ENCODE measurements around the gene NLK.
"Not testable (repeated sequence)": the region's sequence is repeated elsewhere in the genome, so short reads cannot be mapped to it uniquely, and the experiment has no call there.

Gene NLK

DNA sequence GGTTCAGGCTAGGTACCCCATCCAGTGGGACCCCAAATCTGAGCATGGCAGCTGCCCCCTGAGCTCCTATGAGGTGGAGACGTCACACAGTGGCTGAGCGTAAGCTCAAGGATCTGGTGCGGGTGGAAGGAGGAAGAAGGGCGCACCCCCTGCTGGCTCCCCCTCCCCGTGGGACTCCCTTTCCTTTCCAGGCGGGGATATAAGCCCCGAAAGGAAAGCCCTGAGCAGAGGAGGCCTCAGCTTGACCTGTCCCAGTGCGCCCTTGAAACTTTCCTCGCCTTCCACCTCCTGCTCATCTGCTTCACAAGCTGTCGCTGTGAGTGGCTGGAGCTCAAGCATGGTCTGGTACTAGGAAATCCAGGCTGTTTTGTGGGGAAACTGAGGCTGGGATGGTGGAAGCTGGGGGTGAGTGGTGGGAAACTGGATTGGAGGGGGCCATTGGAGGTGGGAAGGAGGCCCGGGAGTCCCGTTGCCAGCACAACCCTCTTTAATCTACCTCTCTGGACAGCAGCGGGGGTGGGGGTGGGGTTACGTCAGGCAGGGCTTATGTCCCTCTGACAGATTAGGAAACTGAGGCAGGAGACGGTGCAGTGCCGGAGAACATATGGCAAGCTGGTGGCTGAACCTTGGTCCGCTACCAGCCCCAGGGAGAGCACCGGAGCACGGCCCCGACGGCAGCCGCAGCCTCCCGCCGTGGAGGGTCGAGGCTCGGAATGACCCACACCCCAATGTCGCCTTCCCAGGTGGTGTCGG is 184.3 kb downstream of the NLK start:
- Histone ChIP-seq H3K79me2 (ENCODE audit: control insufficient read depth, insufficient read depth, low read length, unreplicated experiment) (no peaks in the 10 kb centered on the region), H3K36me3 (ENCODE audit: insufficient read depth, low read length) (no peaks in the 10 kb centered on the region), H3K27me3 (ENCODE audit: insufficient read depth, low read length) (peaks cover 24% of the 10 kb centered on the region), H3K4me3 (ENCODE audit: low read depth, low read length) (peak overlapping the region; percentile 67), H3K4me1 (ENCODE audit: control insufficient read depth, insufficient read depth, low read length, unreplicated experiment) (peaks cover 6% of the 10 kb centered on the region), H3K27ac (ENCODE audit: low read depth, low read length) (no peak overlapping the region), H2AFZ (ENCODE audit: low read length, unreplicated experiment) (no peak overlapping the region)

DNA sequence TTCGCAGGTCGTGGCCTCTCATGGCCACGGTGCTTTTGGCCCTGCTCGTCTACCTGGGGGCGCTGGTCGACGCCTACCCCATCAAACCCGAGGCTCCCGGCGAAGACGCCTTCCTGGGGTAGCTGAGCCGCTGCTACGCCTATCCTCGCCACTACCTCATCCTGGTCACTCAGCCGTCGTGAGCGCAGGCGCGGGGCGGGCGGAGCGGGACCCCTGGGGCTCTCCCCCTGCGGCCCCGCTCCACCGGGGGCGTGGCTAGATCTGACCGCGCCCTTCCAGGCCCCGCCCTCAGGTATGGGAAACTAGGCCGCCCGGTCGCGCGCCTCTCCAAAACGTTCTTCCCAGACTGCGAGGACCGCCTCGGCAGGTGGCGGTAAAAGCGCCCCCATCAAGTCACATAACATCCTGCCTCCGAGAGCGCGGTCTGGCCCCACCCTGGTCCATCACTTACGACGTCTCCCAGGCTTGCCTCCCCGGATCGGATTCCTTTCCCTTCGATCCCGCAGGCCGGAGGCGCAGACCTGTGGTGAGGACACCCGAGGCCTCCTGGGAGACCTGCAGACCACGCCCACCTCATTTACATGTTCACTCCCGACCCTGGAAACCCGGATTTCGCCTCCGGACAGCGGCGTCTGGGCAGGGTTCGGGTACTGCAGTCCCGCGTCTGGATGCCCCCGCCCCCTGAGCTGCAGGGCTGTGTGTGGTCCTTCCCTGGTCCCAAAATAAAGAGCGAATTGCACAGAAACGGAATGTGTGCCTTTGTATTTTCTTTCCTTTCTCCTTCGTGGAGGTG is 185.0 kb downstream of the NLK start:
- Histone ChIP-seq H3K4me1 (ENCODE audit: control insufficient read depth, insufficient read depth, low read length, unreplicated experiment) (peaks cover 3% of the 10 kb centered on the region), H3K4me3 (ENCODE audit: low read depth, low read length) (peak overlapping the region; percentile 67), H3K79me2 (ENCODE audit: control insufficient read depth, insufficient read depth, low read length, unreplicated experiment) (no peaks in the 10 kb centered on the region), H3K27me3 (ENCODE audit: insufficient read depth, low read length) (peaks cover 24% of the 10 kb centered on the region), H2AFZ (ENCODE audit: low read length, unreplicated experiment) (no peak overlapping the region), H3K27ac (ENCODE audit: low read depth, low read length) (no peak overlapping the region), H3K36me3 (ENCODE audit: insufficient read depth, low read length) (no peaks in the 10 kb centered on the region)

DNA sequence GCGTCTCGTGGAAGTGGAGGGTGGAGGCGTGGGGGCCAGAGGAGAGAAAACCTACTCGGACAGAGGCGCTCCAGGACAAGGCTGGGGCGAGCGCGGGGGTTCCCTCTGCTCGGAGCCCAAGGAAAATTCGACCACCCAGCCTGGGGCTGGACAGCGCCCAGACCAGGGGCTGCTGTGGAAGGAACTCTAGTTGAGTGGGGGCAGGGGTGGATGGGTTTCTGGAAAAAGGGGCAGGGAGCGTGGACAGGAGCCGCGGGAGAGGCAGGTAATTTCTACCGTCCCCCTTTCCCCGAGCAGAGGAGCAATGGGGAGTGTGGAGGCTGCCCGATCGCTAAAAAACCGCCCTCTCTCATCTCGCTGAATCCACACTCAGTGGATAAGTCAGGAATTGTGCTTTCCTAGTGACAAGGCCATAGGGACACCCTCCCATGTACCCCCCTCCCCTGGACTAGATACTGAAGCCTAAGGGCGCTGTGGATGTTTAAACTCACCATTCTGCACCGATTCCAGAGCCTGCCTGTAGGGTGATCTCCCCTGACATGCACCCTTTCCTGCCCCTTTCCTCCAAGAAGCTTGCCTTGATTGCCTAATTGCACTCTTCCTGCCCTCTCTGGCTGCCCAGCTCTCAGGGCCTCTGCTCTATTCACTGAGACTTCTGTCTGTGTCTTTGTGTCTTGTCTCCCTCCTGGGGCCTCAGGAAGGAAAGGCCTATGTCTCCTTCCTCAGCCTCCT is 185.8 kb downstream of the NLK start:
- peak overlapping the region; percentile 67 for H3K4me3 ChIP-seq (ENCODE audit: low read depth, low read length)
- H3K27ac ChIP-seq (ENCODE audit: low read depth, low read length): no peak overlapping the region
- no peak overlapping the region for H2AFZ ChIP-seq (ENCODE audit: low read length, unreplicated experiment)
- peaks cover 24% of the 10 kb centered on the region for H3K27me3 ChIP-seq (ENCODE audit: insufficient read depth, low read length)
- no peaks in the 10 kb centered on the region for H3K79me2 ChIP-seq (ENCODE audit: control insufficient read depth, insufficient read depth, low read length, unreplicated experiment)
- H3K4me1 ChIP-seq (ENCODE audit: control insufficient read depth, insufficient read depth, low read length, unreplicated experiment): peaks cover 3% of the 10 kb centered on the region
- no peaks in the 10 kb centered on the region for H3K36me3 ChIP-seq (ENCODE audit: insufficient read depth, low read length)

DNA sequence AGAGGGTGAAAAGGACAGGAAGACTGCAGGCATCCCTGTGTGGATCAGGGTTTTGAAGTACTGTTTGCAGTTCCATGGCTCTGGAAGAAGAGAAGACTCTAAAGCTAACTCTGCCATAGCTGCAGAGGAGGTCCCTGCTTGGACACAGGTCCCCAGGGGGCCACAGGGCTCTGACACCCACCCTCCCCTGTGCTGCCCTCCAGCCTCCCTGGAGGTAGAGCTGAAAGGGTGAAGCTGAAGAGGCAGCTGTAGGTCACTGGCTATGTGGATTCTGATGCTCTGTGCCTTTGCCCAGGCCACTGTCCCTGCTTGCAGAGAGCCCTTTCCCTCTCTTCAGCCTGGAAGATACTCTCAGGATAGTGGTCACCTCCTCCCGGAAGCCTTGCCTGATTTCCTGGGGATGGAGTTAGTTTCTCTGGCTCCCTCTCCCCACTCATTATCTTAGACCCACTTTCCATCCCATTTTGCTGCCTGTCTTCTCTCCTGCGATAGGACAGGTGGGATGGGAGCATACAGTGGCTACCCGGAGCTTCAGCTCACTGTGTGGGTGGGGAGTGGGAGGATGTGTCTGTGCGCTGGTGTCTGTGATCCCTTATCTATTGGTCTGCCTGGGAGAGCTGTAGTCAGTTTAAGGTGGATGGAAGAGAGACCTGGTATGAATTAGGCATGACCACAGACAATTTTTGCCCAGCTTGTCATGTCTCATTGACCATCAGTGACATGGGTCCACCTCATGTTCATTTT is 186.7 kb downstream of the NLK start:
- Histone ChIP-seq H3K27ac (ENCODE audit: low read depth, low read length) (no peak overlapping the region), H3K79me2 (ENCODE audit: control insufficient read depth, insufficient read depth, low read length, unreplicated experiment) (no peaks in the 10 kb centered on the region), H3K36me3 (ENCODE audit: insufficient read depth, low read length) (no peaks in the 10 kb centered on the region), H3K27me3 (ENCODE audit: insufficient read depth, low read length) (peaks cover 24% of the 10 kb centered on the region), H2AFZ (ENCODE audit: low read length, unreplicated experiment) (no peak overlapping the region), H3K4me3 (ENCODE audit: low read depth, low read length) (no peak overlapping the region), H3K4me1 (ENCODE audit: control insufficient read depth, insufficient read depth, low read length, unreplicated experiment) (peaks cover 3% of the 10 kb centered on the region)

DNA sequence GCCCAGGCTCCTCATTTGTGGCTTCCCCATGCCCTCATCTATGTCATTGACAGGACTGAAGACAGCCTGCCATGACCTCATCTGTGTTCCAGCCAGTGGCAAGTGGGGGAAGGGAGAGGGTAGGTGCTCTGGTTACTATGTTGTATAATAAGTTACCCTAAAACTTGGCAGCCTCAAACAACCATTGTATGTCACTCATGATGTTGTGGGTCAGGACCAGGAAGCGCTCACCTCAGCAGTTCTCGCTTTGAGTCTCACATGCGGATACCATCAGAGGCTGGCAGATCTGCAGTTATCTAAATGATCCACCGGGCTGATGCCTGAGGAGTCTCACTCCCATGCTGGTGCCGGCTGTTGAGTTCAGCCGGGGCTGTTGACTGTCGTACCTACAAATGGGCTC is 187.5 kb downstream of the NLK start:
- H3K27ac ChIP-seq (ENCODE audit: low read depth, low read length): no peak overlapping the region

DNA sequence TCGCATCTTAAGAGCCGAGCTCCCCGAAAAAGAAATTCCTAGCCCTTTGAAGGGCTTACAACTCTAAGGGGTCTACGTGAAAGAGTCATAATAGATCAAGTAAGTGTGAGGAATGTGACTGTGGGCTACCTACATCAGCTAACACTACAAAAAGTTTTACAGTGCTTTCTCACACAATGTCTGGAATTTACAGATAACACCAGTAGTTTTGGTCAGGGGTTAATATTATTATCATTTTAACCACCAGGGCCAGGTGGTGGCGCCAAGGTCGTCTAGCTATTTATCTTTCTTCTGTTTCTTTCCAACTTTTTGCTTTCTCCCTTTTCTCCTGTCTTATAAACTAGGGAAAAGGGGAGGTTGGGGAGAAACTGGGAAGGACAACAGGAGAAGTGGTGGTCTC is 188.1 kb downstream of the NLK start:
- not testable (repeated sequence) for H2AFZ ChIP-seq (ENCODE audit: low read length, unreplicated experiment); H3K4me3 ChIP-seq (ENCODE audit: low read depth, low read length); H3K27ac ChIP-seq (ENCODE audit: low read depth, low read length); H3K36me3 ChIP-seq (ENCODE audit: insufficient read depth, low read length); H3K79me2 ChIP-seq (ENCODE audit: control insufficient read depth, insufficient read depth, low read length, unreplicated experiment); H3K4me1 ChIP-seq (ENCODE audit: control insufficient read depth, insufficient read depth, low read length, unreplicated experiment)
- H3K27me3 ChIP-seq (ENCODE audit: insufficient read depth, low read length): peaks cover 24% of the 10 kb centered on the region

More for the DNA sequence above, 187.5 kb downstream of the NLK start:
- Histone ChIP-seq H3K36me3 (ENCODE audit: insufficient read depth, low read length) (no peaks in the 10 kb centered on the region), H2AFZ (ENCODE audit: low read length, unreplicated experiment) (no peak overlapping the region), H3K4me3 (ENCODE audit: low read depth, low read length) (no peak overlapping the region), H3K79me2 (ENCODE audit: control insufficient read depth, insufficient read depth, low read length, unreplicated experiment) (no peaks in the 10 kb centered on the region), H3K27me3 (ENCODE audit: insufficient read depth, low read length) (peaks cover 24% of the 10 kb centered on the region), H3K4me1 (ENCODE audit: control insufficient read depth, insufficient read depth, low read length, unreplicated experiment) (peaks cover 3% of the 10 kb centered on the region)

DNA sequence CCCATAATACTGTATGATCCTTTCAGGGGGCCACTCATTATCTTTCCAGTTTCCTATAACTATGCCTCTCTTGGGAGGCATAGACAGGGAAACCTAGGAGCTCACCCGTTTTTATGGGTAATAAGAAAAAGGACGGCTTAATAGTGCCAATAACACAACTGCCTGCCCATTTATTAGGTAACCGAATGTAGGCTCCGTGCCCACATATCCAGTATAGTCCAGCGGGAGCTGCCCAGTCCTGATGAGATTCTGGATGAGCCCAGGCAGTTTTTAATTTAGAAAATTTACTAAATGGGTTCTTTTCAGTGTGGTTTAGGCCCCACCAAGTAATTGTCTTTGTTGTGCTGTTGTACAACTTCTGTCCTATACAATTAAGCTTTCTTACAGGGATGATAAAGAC is 189.1 kb downstream of the NLK start:
- not testable (repeated sequence) for H3K4me3 ChIP-seq (ENCODE audit: low read depth, low read length); H3K79me2 ChIP-seq (ENCODE audit: control insufficient read depth, insufficient read depth, low read length, unreplicated experiment); H3K27ac ChIP-seq (ENCODE audit: low read depth, low read length); H3K4me1 ChIP-seq (ENCODE audit: control insufficient read depth, insufficient read depth, low read length, unreplicated experiment); H2AFZ ChIP-seq (ENCODE audit: low read length, unreplicated experiment); H3K36me3 ChIP-seq (ENCODE audit: insufficient read depth, low read length)
- peaks cover 21% of the 10 kb centered on the region for H3K27me3 ChIP-seq (ENCODE audit: insufficient read depth, low read length)

DNA sequence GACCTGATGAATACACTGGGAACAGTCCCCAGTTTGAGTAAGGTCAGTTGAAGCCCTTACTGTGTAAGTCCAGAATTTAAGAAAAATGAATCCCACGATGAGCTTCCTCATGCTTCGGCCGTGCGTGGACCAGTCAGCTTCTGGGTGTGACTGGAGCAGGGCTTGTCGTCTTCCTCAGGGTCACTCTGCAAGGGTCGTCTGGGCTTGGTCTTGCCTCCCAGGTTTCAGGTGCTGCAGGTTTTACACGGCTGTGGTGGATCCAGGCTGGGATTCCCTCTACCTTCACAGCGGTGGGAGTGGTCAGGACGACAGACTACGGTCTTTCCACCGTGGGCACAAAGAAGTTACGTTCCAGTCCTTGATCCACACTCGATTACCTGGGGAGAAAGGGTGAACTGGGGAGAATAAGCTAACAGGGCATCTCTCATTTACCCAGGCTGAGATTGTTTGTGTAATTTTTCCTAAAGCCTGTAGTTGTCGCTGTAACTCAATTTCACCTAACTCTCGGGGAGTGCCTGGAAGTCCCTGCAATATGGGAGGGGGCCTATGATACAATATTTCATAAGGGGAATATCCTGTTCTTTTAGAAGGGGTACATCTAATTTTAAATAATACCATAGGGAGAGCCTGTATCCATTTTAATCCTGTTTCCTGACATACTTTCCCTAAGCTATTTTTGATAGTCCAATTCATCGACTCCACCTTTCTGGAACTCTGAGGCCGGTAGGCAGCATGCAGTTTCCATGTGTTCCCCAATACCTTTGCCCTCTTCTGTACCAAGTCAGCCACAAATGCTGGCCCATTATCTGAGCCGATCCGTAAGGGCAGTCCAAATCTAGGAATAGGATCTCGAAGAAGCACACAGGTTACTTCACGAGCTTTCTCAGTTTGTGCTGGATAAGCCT is 190.7 kb downstream of the NLK start:
- H3K4me3 ChIP-seq (ENCODE audit: low read depth, low read length); H2AFZ ChIP-seq (ENCODE audit: low read length, unreplicated experiment); H3K27ac ChIP-seq (ENCODE audit: low read depth, low read length): not testable (repeated sequence)

DNA sequence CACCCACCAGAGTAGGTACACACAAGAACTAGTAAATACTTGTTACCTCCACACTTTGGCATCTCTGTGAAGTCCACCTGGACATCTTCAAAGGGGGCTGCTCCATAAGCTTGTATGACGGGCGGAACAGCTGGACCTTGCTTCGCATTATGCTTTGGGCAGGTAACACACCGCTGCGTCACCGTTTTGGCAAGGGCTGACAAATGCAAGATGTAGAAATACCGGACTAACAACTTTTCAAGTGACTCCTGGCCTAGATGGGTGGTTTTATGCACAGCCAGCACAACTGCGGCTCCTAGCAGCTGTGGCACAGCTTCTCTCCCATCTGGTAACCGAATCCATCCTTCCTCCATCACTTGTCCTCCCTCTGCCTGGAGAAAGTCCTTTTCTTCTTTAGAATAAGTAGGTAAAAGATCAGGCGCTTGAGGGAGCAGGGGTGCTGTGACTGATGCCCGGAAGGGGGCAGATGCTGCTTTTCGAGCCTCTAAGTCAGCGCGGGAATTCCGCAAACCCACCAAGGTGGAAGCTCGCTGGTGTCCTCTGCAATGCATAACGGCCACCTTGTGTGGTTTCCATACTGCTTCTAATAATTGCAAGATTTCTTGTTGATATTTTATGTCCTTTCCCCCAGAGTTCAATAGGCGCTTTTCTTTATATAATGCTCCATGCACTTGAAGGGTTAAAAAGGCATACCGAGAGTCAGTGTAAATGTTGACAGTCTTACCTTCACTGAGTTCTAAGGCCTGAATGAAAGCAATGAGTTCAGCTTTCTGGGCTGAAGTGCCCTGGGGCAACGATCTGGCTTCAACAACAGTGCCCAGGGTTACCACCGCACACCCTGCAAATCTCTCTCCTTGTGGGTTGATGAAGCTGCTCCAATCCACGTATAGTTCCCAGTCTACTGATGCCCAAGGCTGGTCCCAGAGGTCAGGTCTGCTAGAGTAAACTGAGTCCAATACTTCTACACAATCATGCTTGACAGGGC is 191.7 kb downstream of the NLK start:
- not testable (repeated sequence) for H3K27me3 ChIP-seq (ENCODE audit: insufficient read depth, low read length); H3K27ac ChIP-seq (ENCODE audit: low read depth, low read length); H2AFZ ChIP-seq (ENCODE audit: low read length, unreplicated experiment); H3K4me1 ChIP-seq (ENCODE audit: control insufficient read depth, insufficient read depth, low read length, unreplicated experiment); H3K79me2 ChIP-seq (ENCODE audit: control insufficient read depth, insufficient read depth, low read length, unreplicated experiment); H3K36me3 ChIP-seq (ENCODE audit: insufficient read depth, low read length); H3K4me3 ChIP-seq (ENCODE audit: low read depth, low read length)

More for the DNA sequence above, 190.7 kb downstream of the NLK start:
- H3K4me1 ChIP-seq (ENCODE audit: control insufficient read depth, insufficient read depth, low read length, unreplicated experiment); H3K79me2 ChIP-seq (ENCODE audit: control insufficient read depth, insufficient read depth, low read length, unreplicated experiment); H3K27me3 ChIP-seq (ENCODE audit: insufficient read depth, low read length); H3K36me3 ChIP-seq (ENCODE audit: insufficient read depth, low read length): not testable (repeated sequence)
